HTERT RPE-1 (cell line): ENCODE data around the gene GNG8.

Source experiments
- in situ Hi-C: fragments of 300-500 bp; cut with MboI; formaldehyde crosslinking; loops from 4 replicates; pipeline ENCODE4 v1.14.3; 2020; ENCODE audit warnings: low sequenced_read_pairs

Gene GNG8

GRCh38 chr19:46605356-46605821 lies 30.6 kb downstream of the GNG8 start:
- in situ Hi-C loops: no loop called here

GRCh38 chr19:46604781-46605355 lies 31.1 kb downstream of the GNG8 start:
- in situ Hi-C loops: no loop called here

GRCh38 chr19:46603752-46604231 lies 32.2 kb downstream of the GNG8 start:
- in situ Hi-C loops: no loop called here

GRCh38 chr19:46603195-46603637 lies 32.8 kb downstream of the GNG8 start:
- in situ Hi-C loops: no loop called here

- in situ Hi-C loops: no loop called here
Measured at GRCh38 chr19:46602392-46603194, 33.4 kb downstream of the GNG8 start.

- in situ Hi-C loops: no loop called here
Measured at GRCh38 chr19:46601318-46602224, 34.4 kb downstream of the GNG8 start, which contains the start of gene CALM3. CALM3 (plus strand) TSS chr19:46601330; CDS start chr19:46601435, 105 bp downstream.

- in situ Hi-C loops: no loop called here
Measured at GRCh38 chr19:46600384-46601317, 35.4 kb downstream of the GNG8 start.

- in situ Hi-C loops: no loop called here
Measured at GRCh38 chr19:46599716-46600373, 36.2 kb downstream of the GNG8 start.

- in situ Hi-C loops: no loop called here
Measured at GRCh38 chr19:46598372-46598917, 37.6 kb downstream of the GNG8 start.

- in situ Hi-C loops: no loop called here
Measured at GRCh38 chr19:46596008-46596407, 40.0 kb downstream of the GNG8 start.

GRCh38 chr19:46591870-46592269 lies 44.1 kb downstream of the GNG8 start:
- in situ Hi-C loops: no loop called here

GRCh38 chr19:46591254-46591653 lies 44.7 kb downstream of the GNG8 start:
- in situ Hi-C loops: no loop called here

GRCh38 chr19:46587861-46588260 lies 48.1 kb downstream of the GNG8 start:
- in situ Hi-C loops: no loop called here

- in situ Hi-C loops: no loop called here
Measured at GRCh38 chr19:46586294-46586693, 49.7 kb downstream of the GNG8 start.

GRCh38 chr19:46585539-46585938 lies 50.5 kb downstream of the GNG8 start:
- in situ Hi-C loops: no loop called here
